ENCODE data around the gene CETP. TPM values are rescaled to one million over a fixed set of nuclear protein-coding genes. Genes with fewer than 3 reads are reported as not detected.

Gene CETP
- total RNA-seq, 4 donors from 2014 or later = 0.58 to 2.8 TPM; not detected in 2

Other genes starting within 250 kb of the CETP start
- 10 to 100 TPM; 17.6 to 71.0 (median 34.5) TPM for gene NUP93, start 231.8 kb upstream of the CETP start, total RNA-seq
- under 1 TPM in 1 of 4 donors, not detected in 3; 0.14 TPM for gene SLC12A3, start 96.7 kb upstream of the CETP start, total RNA-seq
- gene HERPUD1, start 29.8 kb upstream of the CETP start, total RNA-seq = 100 to 1,000 TPM in 3 of 4 donors, 10 to 100 TPM in 1; 51.5 to 136 (median 112) TPM
- gene NLRC5, start 27.6 kb downstream of the CETP start, total RNA-seq = 10 to 100 TPM; 14.9 to 77.0 (median 23.9) TPM
- gene CPNE2, start 130.6 kb downstream of the CETP start, total RNA-seq = 10 to 100 TPM; 25.1 to 41.4 (median 40.6) TPM
- gene PSME3IP1, start 224.1 kb downstream of the CETP start, total RNA-seq = 100 to 1,000 TPM in 1 of 4 donors, 10 to 100 TPM in 3; 45.3 to 323 (median 75.1) TPM
- 10 to 100 TPM; 27.9 to 77.7 (median 53.2) TPM for gene RSPRY1, start 224.4 kb downstream of the CETP start, total RNA-seq

All from uterus (tissue), 4 donors.